HG03442 (cell line): ENCODE data around the gene RPA1.
"Not testable (repeated sequence)": the region's sequence is repeated elsewhere in the genome, so short reads cannot be mapped to it uniquely, and the experiment has no call there.

Source experiments
- ATAC-seq: cut with Tn5 transposase; IDR thresholded peaks from one replicate; pipeline ENCODE4 v1.9.1; 2021; ENCODE audit warnings: mild to moderate bottlenecking, moderate library complexity; ENCODE audit not compliant: unreplicated experiment

RPA1 gene

GRCh38 chr17:1873418-1873817, 43.6 kb downstream of the RPA1 start:
- ATAC-seq: no peak

DNA sequence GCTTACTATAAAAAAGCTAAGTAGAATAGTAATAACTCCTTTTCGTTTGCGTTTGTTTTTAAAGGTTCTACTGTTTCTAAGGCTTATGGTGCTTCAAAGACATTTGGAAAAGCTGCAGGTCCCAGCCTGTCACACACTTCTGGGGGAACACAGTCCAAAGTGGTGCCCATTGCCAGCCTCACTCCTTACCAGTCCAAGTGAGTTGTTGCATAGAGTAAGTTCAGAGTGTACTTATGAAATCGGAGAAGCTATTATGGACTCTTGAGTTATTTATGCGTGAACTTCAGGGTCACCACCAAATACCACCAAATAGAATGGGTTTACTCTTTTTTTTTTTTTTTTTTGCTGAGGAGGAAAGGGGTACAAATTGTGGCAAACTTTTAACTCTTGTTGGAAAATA, 45.8 kb downstream of the RPA1 start:
- ATAC-seq: no peak

- no peak for ATAC-seq
Observed at GRCh38 chr17:1878419-1879121, 48.8 kb downstream of the RPA1 start.

DNA sequence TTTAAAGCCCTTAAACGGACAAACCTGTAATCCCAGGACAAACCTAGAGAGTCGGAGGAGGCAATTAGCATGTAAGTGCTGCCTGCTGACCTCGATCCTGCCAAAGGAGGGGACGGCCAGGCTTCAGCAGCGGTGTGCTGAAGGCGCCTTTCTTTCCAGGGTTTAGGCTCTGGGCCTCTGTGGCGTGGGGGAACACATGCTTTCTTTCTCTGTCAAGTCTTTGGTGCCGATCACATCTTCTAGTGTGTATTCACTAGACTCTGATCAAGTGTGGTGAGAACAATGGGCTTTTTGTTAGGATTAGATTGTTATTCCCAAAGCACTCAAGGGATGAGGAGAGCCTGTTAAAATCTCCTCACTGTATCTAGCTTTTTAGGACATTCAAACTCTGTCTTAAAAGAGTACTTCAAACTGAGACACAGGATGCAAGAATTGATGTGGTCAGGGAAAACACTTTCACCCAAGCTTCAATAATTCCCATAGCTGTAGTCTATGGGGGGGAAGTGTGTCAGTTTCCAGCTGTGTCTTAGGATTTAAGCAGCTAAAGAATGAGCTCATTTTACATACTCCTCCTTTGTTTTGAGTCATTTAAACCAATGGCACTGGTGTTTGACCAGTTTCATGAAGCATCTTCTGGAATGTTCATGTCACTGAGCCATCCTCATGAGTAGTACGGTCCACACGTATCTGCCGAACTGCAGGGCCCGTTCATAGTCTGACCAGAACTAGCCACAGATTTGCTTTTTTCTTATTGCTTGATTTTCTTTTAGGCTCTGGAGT, 51.2 kb downstream of the RPA1 start:
- ATAC-seq: no peak

DNA sequence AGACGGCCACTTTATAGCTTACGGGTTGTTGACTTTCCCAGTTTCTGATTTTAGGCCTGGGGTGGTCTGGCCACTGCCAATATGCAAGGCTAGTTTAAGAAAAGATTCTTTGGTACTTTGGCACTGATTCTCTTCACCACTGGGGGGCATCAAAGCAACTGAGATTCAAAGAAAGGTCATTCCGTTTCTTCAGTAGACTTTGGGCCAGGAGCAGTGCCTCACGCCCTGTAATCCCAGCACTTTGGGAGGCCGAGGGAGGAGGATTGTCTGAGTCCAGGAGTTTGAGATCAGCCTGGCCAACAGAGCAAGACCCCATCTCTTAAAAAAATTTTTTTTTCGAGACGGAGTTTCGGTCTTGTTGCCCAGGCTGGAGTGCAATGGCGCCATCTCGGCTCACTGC, 53.0 kb downstream of the RPA1 start:
- no peak for ATAC-seq

DNA sequence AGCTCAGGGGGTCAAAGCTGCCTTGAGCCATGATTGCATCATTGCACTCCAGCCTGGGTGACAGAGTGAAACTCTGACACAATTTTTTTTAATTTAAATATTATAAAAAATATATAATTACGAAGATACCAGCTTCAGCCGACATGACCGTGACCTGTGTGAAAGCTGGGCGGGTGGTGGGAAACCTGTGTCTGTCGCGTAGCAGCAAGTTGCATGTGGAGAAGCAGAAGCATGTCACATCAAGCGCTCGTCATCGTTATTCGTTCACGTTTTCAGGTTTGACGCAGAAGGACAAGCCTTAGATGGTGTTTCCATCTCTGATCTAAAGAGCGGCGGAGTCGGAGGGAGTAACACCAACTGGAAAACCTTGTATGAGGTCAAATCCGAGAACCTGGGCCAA, 53.7 kb downstream of the RPA1 start:
- ATAC-seq: no peak

DNA sequence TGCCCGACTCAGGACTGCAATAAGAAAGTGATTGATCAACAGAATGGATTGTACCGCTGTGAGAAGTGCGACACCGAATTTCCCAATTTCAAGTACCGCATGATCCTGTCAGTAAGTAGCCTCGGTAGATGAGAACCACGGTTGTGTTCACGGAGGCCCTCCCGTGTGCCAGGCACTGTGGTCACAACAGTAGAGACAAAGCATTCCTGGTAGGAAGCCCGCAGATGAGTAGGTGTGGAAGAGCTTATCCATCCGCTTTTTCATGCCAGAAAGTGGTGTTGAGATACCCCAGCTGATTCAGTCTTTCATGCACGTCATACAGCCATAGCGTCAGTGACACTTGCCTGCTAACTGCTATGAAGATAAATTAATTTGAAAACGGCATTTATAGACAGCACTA, 58.9 kb downstream of the RPA1 start:
- no peak for ATAC-seq

- ATAC-seq: no peak
Observed at GRCh38 chr17:1890758-1891450, 61.1 kb downstream of the RPA1 start.

- ATAC-seq: no peak
Observed at GRCh38 chr17:1894753-1895339, 65.0 kb downstream of the RPA1 start.

DNA sequence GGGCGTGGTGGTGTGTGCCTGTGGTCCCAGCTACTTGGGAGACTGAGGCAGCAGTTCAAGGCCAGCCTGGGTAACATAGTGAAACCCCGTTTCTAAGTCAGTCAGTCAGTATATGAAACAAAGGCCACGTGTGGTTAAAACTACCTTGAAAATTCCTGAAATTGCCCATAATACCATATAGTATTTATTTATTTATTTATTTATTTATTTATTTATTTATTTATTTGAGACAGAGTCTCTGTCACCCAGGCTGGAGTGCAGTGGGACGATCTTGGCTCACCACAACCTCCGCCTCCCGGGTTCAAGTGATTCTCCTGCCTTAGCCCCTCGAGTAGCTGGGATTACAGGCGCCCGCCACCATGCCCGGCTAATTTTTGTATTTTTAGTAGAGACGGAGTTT, 65.7 kb downstream of the RPA1 start:
- not testable (repeated sequence) for ATAC-seq

DNA sequence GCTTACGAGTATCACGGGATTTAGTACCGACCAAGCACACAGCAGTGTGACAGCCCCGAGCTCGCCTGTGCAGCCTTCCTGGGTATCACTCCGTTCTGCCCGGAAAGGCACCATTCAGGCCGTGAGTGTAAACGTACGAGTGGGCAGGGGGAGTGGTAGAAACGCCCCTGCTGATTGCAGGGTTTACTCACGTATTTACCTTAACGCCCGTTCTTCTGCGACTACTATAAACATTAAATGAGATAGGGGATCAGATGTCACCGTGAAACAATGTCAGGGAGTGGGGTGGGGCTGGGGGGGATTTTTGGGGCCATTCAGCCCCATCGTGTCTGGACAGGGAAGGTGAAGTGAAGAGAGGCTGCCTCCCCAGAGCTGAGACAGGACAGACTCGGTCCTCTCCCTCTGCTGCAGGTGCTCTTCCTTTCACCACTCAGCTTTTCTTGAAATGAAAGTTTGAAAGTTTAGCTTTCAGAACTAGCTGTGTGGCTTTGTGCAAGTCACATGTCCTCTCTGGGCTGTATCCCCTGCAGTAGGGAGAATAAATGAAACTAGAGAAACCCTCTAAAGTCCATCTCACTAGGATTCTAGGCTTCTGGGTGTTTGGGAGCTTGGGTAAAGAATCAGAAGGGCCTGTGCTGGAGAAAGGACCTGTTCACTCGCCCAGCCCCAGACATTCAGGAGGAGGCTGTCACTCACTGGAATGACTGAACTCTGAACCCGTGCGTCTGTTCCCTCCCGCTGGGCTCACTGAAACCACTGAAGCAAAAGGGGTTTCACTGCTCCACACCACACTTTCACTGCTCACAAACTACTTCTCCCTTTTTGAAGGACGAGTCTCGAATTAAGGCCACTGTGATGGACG, 66.7 kb downstream of the RPA1 start:
- ATAC-seq: no peak

DNA sequence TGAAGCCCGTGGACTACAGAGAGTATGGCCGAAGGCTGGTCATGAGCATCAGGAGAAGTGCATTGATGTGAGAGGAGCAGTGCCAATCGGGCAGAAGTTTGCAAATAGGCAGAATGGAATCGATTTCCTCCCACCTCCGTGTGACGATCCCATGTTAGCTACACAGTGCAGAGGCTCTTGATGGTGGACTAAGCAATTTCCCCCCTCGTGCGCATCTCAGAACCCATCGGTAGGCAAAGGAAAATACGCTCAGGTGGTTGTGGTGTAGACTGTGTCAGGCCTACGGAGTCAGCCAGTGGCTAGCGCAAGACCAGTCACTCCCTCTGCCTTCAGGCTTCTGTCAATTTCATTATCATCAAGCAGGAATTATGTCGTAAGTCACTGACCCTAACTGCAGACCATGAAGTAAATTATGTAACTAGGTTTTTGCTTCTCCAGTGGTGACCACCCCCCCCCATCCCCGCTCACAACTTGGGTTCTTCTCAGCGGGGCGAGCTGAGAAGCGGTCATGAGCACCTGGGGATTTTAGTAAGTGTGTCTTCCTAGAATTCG, 67.4 kb downstream of the RPA1 start:
- ATAC-seq: no peak

DNA sequence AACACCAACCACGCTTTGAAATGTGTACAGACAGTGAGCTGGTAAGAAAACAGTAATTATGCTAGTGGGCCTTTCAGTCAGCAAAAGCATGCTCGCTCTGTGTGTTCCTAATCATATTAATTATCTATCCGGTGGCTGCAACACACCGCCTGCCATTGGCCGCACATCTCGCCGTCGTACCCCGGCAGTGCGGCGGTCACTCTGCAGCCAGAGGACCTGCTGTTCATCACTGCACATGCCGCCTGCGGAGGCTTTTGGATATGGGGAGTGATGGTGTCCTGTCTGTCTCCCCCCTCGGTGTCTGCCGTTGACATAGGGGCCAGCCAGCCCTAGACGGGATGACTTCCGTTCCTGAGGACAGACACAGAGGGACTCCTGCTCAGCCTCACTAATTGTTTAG, 68.5 kb downstream of the RPA1 start:
- ATAC-seq: no peak

GRCh38 chr17:1898872-1899271, 69.1 kb downstream of the RPA1 start:
- ATAC-seq: no peak

DNA sequence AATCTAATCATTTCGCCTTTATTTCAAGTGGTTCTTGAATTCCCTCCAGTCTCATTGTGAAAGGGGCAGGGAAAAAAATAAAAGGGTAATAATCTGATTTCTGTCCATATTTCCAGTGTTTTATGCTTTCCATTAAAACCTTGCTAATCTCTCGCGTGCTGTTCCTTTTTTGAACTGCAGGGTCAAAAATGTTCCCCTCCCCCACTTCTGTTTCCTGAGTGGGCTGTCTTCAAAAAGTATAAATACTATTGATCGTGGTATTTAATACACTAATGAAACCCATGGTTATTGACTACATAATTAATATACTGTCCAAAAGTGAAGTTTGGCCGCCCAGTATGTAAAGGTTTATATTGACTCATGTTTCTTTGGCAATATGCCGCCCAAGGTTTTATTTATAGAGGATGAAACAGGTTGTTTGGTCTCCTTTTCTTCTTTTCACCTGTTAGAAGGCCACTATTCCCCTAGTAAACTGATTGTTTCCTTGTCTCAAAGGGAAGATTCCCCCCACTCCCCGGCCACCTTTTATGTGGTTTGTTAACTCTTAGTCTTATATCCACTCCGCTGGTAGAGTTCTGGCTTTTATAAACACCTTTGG, 69.7 kb downstream of the RPA1 start:
- ATAC-seq: no peak

- no peak for ATAC-seq
Observed at GRCh38 chr17:1904273-1905182, 74.7 kb downstream of the RPA1 start.

DNA sequence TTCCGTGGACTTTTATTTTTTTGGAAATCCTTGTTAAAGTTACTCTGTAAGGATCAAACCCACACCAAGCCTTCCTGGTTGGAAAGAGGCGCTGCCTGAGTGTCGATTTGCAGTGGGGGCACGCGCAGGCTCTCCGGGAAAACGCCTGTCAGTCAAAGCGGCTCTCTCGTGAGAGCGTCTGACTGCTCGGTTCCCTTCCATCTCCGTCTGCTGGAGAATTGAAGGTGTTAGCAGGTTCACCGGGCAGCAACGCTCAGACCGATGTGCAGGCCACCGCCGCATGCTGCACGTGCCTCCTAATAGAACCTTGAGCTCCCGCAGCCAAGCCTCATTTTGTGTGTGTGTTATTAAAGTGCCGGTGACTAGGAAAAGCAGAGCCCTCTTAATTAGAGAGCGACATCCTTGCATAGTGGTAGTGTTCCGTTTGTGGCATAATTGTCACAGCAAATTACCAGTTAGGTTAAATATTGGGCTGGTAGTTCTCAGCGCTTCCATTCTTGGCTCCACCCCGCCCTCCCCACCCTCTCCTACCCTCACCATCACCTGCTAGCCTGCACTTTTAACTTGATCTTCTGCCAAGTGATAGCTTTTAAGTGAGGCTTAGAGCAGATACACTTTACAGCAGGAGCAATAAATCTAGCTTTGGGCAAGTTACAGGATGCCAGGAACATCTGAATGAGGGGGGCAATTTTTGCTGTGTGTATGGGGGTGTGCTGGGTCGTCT, 75.5 kb downstream of the RPA1 start:
- no peak for ATAC-seq

DNA sequence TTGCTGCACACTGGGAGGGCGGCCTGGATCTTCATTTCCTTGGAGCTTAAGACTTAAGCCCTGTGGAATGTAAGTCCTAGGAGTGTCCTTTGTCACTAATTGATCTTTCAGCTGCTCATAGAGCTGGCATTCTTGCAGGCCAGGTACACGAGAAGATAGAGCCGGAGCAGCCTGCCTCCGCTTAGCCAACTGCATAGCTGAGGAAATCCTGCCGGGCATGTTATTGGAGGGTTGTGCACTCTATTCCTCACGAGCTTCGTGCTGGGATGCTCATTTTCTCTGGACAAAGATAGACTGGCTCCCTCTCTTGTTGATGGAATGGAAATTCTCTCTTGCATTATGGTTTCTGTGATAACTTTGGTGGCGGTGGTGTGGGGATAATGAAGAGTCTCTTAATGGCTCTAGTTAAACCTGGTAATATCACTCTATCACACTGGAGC, 76.9 kb downstream of the RPA1 start:
- no peak for ATAC-seq
